Naive thymus-derived CD4-positive, alpha-beta T cell (primary cell): ENCODE results near the gene PITPNM3. TPM values are rescaled to one million over a fixed set of nuclear protein-coding genes. Genes with fewer than 3 reads are reported as not detected.
"Not testable (repeated sequence)": the region's sequence is repeated elsewhere in the genome, so short reads cannot be mapped to it uniquely, and the experiment has no call there.

ENCODE experiments used
- ATAC-seq: fragments of 150-1000 bp; cut with Tn5 transposase; 2 replicates; pipeline ENCODE4 v1.10.0; 2021; ENCODE audit warnings: mild to moderate bottlenecking, moderate library complexity
- CTCF ChIA-PET: fragments of 350-600 bp; sonication (Branson Sonifier 250); formaldehyde crosslinking; loops from one replicate; lab custom pipeline; 2021; ENCODE audit warnings: antibody characterized with exemption; lab: Charles Lee
- POLR2A ChIA-PET: fragments of 350-600 bp; sonication (Branson Sonifier 250); formaldehyde crosslinking; loops from one replicate; lab custom pipeline; 2021; ENCODE audit warnings: antibody characterized with exemption, inconsistent platforms; lab: Charles Lee
- DNase-seq, 9 donors: peaks; one replicate each; pipeline versions ENCODE4 v3.0.0 to v3.0.0-alpha.2; 2020 to 2022; ENCODE audit warnings: mixed read lengths in 1 of 9
- H3K27ac ChIP-seq: one replicate; pipeline ENCODE4 v1.7.0; 2013; ENCODE audit warnings: mild to moderate bottlenecking, low read depth, low read length, moderate library complexity
- H3K27me3 ChIP-seq, 2 donors: one replicate each; pipeline ENCODE4 v1.7.0; 2013; ENCODE audit warnings: low read length in 2 of 2, mild to moderate bottlenecking in 2 of 2, moderate library complexity in 2 of 2; ENCODE audit not compliant: control insufficient read depth in 2 of 2, insufficient read depth in 2 of 2
- H3K36me3 ChIP-seq, 3 experiments: 1 replicate in 2 of 3; 2 replicates in 1 of 3; pipeline ENCODE4 v1.7.0; 2013; ENCODE audit warnings: low read length in 3 of 3, mild to moderate bottlenecking in 3 of 3, moderate library complexity in 1 of 3; ENCODE audit not compliant: insufficient read depth in 3 of 3, control insufficient read depth in 2 of 3
- H3K4me1 ChIP-seq, 2 donors: one replicate each; pipeline ENCODE4 v1.7.0; 2013; ENCODE audit warnings: low read length in 2 of 2, mild to moderate bottlenecking in 2 of 2, moderate library complexity in 1 of 2; ENCODE audit not compliant: control insufficient read depth in 2 of 2, insufficient read depth in 2 of 2
- H3K4me3 ChIP-seq: 2 replicates; pipeline ENCODE4 v1.7.0; 2013; ENCODE audit warnings: mild to moderate bottlenecking, low read length
- H3K9me3 ChIP-seq, 3 experiments: 1 replicate in 2 of 3; 2 replicates in 1 of 3; pipeline ENCODE4 v1.7.0; 2013; ENCODE audit warnings: low read length in 3 of 3; ENCODE audit not compliant: control insufficient read depth in 2 of 3
- H3K27ac Mint-ChIP-seq, 9 donors: one replicate each; pipeline ENCODE4 v1.8.0; 2020 to 2022; ENCODE audit warnings: mixed read lengths in 9 of 9, mild to moderate bottlenecking in 8 of 9, moderate library complexity in 5 of 9, inconsistent platforms in 2 of 9
- H3K27me3 Mint-ChIP-seq, 5 donors: one replicate each; pipeline ENCODE4 v1.8.0; 2021 to 2022; ENCODE audit warnings: mixed read lengths in 5 of 5, mild to moderate bottlenecking in 1 of 5
- H3K36me3 Mint-ChIP-seq, 5 donors: one replicate each; pipeline ENCODE4 v1.8.0; 2020 to 2022; ENCODE audit warnings: mixed read lengths in 5 of 5, mild to moderate bottlenecking in 3 of 5, inconsistent platforms in 1 of 5
- H3K4me1 Mint-ChIP-seq, 7 donors: one replicate each; pipeline ENCODE4 v1.8.0; 2020 to 2022; ENCODE audit warnings: mixed read lengths in 7 of 7, mild to moderate bottlenecking in 3 of 7, inconsistent platforms in 1 of 7
- H3K4me3 Mint-ChIP-seq, 10 donors: one replicate each; pipeline ENCODE4 v1.8.0; 2020 to 2022; ENCODE audit warnings: mild to moderate bottlenecking in 10 of 10, mixed read lengths in 10 of 10, moderate library complexity in 6 of 10, inconsistent platforms in 2 of 10
- H3K9me3 Mint-ChIP-seq, 11 donors: one replicate each; pipeline ENCODE4 v1.8.0; 2020 to 2022; ENCODE audit warnings: mixed read lengths in 11 of 11, mild to moderate bottlenecking in 4 of 11, inconsistent platforms in 1 of 11, moderate library complexity in 1 of 11
- intact Hi-C, 2 donors: fragments of 100-400 bp; cut with micrococcal nuclease; formaldehyde crosslinking; loops; one replicate each; pipeline ENCODE4 v1.15.1; 2023
- polyA plus RNA-seq, 2 donors: library from polyadenylated mRNA; unstranded; fragments of 300-500 nt; fragmentation: Illumina TruSeq; gene quantifications; one replicate each; pipeline ENCODE4 v1.2.3, GENCODE V29; 2021
- total RNA-seq, 6 experiments: library from RNA in 5 of 6; stranded (reverse) in 5 of 6; gene quantifications; 1 replicate in 5 of 6; 2 replicates in 1 of 6; pipeline ENCODE4 v1.2.3 and lab custom pipeline; 2021 to 2026

PITPNM3 gene
- total and polyA plus RNA-seq, 7 experiments from 2014 or later: 0.04 to 0.58 (median 0.50) TPM; not detected in 1

- intact Hi-C loops: no loop called here
- CTCF ChIA-PET: interaction anchor here (0.5 kb wide), 1 partner anchor 11 kb away, joined by 3 read pairs; no protein-coding TSS in a partner anchor
- no peak overlapping the region for H3K27ac Mint-ChIP-seq
- H3K36me3 Mint-ChIP-seq: no peaks in the 10 kb centered on the region
- H3K27me3 Mint-ChIP-seq: peaks cover 0 to 10% (median 5%) of the 10 kb centered on the region in 5 donors
- Histone ChIP-seq H3K9me3 (no peaks in the 10 kb centered on the region), H3K27ac (no peak overlapping the region), H3K27me3 (no peaks in the 10 kb centered on the region), H3K4me3 (no peak overlapping the region), H3K36me3 (no peaks in the 10 kb centered on the region), H3K4me1 (no peaks in the 10 kb centered on the region)
- ATAC-seq (no peak), DNase-seq (no peak)
- peaks cover 0 to 2% (median 0%) of the 10 kb centered on the region in 7 donors for H3K4me1 Mint-ChIP-seq
- POLR2A ChIA-PET: no interaction called here
- no peak overlapping the region for H3K4me3 Mint-ChIP-seq
- no peaks in the 10 kb centered on the region for H3K9me3 Mint-ChIP-seq
These were observed 72.8 kb downstream of the PITPNM3 start for GRCh38 chr17:6483507-6483906.

- H3K27ac ChIP-seq, H3K27ac Mint-ChIP-seq, H3K9me3 Mint-ChIP-seq, H3K27me3 ChIP-seq, H3K4me1 Mint-ChIP-seq, H3K4me1 ChIP-seq, H3K4me3 Mint-ChIP-seq, ATAC-seq, POLR2A ChIA-PET, H3K36me3 ChIP-seq, intact Hi-C loops, H3K9me3 ChIP-seq, H3K4me3 ChIP-seq, H3K36me3 Mint-ChIP-seq, DNase-seq, CTCF ChIA-PET: not testable (repeated sequence)
- peaks cover 0 to 10% (median 5%) of the 10 kb centered on the region in 5 donors for H3K27me3 Mint-ChIP-seq
These were observed 73.6 kb downstream of the PITPNM3 start for GRCh38 chr17:6482796-6483195.

GRCh38 chr17:6482105-6482455 is 74.3 kb downstream of the PITPNM3 start:
- Histone ChIP-seq H3K36me3 (no peaks in the 10 kb centered on the region), H3K4me3 (no peak overlapping the region), H3K9me3 (no peaks in the 10 kb centered on the region), H3K27me3 (no peaks in the 10 kb centered on the region), H3K27ac (no peak overlapping the region), H3K4me1 (no peaks in the 10 kb centered on the region)
- Mint-ChIP-seq H3K9me3 (no peaks in the 10 kb centered on the region), H3K4me1 (peaks cover 0 to 2% (median 0%) of the 10 kb centered on the region in 7 donors), H3K27me3 (peaks cover 0 to 10% (median 5%) of the 10 kb centered on the region in 5 donors), H3K27ac (no peak overlapping the region), H3K4me3 (no peak overlapping the region), H3K36me3 (no peaks in the 10 kb centered on the region)
- intact Hi-C loops: no loop called here
- POLR2A ChIA-PET: no interaction called here
- CTCF ChIA-PET: no interaction called here
- ATAC-seq: no peak
- no peak for DNase-seq

DNA sequence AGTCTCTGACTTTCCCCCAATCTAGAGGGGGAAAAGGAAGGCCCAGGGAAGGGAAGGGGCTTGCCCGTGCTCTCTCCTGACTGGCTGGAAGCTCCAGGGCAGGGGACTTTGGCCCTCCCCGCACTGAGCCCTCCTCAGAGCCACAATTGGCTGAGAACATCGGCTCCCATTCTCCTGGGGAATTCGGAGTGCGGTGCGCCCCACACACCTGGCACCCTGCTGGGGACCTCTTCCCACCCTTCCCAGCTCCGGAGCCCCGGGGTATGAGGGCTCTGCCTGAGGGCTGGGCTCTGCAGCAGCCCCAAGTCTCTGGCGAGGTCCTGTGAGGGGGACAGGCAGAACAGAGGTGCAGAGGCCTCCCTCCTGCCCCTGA is 76.1 kb downstream of the PITPNM3 start:
- no peaks in the 10 kb centered on the region for H3K9me3 ChIP-seq
- ChIA-PET CTCF (no interaction called here), POLR2A (no interaction called here)
- H3K36me3 ChIP-seq: no peaks in the 10 kb centered on the region
- H3K27me3 Mint-ChIP-seq: peaks cover 0 to 5% (median 0%) of the 10 kb centered on the region in 5 donors
- no peak overlapping the region for H3K27ac ChIP-seq
- H3K27ac Mint-ChIP-seq: no peak overlapping the region
- no peaks in the 10 kb centered on the region for H3K4me1 ChIP-seq
- intact Hi-C loops: no loop called here
- no peak overlapping the region for H3K4me3 Mint-ChIP-seq
- no peaks in the 10 kb centered on the region for H3K9me3 Mint-ChIP-seq
- H3K4me3 ChIP-seq: no peak overlapping the region
- H3K27me3 ChIP-seq: no peaks in the 10 kb centered on the region
- ATAC-seq (no peak), DNase-seq (no peak)
- H3K36me3 Mint-ChIP-seq: no peaks in the 10 kb centered on the region
- peaks cover 0 to 2% (median 0%) of the 10 kb centered on the region in 7 donors for H3K4me1 Mint-ChIP-seq

GRCh38 chr17:6479622-6480302 is 76.6 kb downstream of the PITPNM3 start:
- Histone ChIP-seq H3K9me3 (no peaks in the 10 kb centered on the region), H3K4me3 (no peak overlapping the region), H3K4me1 (no peaks in the 10 kb centered on the region), H3K27ac (no peak overlapping the region), H3K27me3 (no peaks in the 10 kb centered on the region), H3K36me3 (no peaks in the 10 kb centered on the region)
- H3K4me3 Mint-ChIP-seq: no peak overlapping the region
- H3K4me1 Mint-ChIP-seq: no peaks in the 10 kb centered on the region
- no peak for ATAC-seq
- CTCF ChIA-PET: no interaction called here
- no peak for DNase-seq
- no peaks in the 10 kb centered on the region for H3K36me3 Mint-ChIP-seq
- peaks cover 0 to 5% (median 0%) of the 10 kb centered on the region in 5 donors for H3K27me3 Mint-ChIP-seq
- H3K27ac Mint-ChIP-seq: no peak overlapping the region
- H3K9me3 Mint-ChIP-seq: no peaks in the 10 kb centered on the region
- POLR2A ChIA-PET: no interaction called here
- intact Hi-C loops: no loop called here

DNA sequence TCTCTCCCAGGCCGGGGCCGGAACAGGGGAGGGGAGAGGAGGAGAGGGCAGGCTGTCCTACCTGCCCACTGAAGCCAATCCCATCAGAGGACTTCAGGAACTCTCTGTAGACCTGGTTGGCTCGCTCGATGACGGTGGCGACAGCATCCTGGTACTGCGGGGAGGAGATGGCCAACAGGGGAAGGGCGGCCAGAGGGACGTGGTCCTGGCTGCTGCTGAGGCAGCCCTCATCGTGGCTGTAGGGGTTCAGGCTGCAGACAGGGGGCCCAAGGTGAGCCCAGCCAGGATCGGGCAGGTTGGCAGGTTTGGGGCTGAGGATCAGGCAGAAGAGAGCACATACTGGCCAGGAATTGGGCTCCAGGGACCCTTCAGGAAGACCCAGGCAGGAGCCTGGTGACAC is 77.9 kb downstream of the PITPNM3 start:
- intact Hi-C loops: no loop called here
- no peaks in the 10 kb centered on the region for H3K9me3 ChIP-seq
- POLR2A ChIA-PET: no interaction called here

DNA sequence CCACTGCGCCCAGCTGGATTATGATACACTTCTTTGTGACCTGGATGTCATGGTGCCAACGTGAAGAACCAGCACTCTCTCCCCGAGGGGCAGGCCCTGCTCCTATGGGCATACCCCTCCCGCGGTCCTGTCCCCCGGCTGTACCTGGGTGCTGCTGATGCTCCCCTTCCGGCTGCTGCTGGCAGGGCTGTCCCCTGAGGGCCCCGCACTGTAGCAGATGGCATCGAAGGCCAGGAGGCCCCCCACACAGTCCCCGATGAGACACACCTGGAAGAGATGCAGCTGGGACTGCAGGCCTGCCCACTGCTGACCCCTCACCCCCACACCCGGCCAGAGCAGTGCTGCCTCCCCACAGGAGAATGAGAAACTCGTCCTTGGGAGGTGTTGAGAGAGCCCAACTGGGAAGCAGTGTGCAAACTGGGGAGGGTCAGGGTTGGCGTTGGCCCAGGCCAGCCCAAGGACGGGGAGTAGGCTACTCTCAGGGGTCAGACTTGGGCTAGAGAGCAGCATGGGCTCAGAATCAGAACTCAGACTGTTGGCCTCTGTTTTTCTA is 78.4 kb downstream of the PITPNM3 start:
- POLR2A ChIA-PET: no interaction called here

More for the DNA sequence above, 77.9 kb downstream of the PITPNM3 start:
- Histone ChIP-seq H3K4me3 (no peak overlapping the region), H3K27me3 (no peaks in the 10 kb centered on the region), H3K27ac (no peak overlapping the region), H3K4me1 (no peaks in the 10 kb centered on the region), H3K36me3 (no peaks in the 10 kb centered on the region)
- CTCF ChIA-PET: no interaction called here
- Mint-ChIP-seq H3K4me3 (no peak overlapping the region), H3K4me1 (no peaks in the 10 kb centered on the region), H3K9me3 (no peaks in the 10 kb centered on the region), H3K36me3 (no peaks in the 10 kb centered on the region), H3K27me3 (peaks cover 0 to 2% (median 0%) of the 10 kb centered on the region in 5 donors), H3K27ac (no peak overlapping the region)
- DNase-seq (no peak), ATAC-seq (no peak)

More for the DNA sequence above, 78.4 kb downstream of the PITPNM3 start:
- intact Hi-C loops: no loop called here
- no peak overlapping the region for H3K4me3 ChIP-seq
- no peaks in the 10 kb centered on the region for H3K9me3 Mint-ChIP-seq
- no peak overlapping the region for H3K27ac ChIP-seq
- H3K9me3 ChIP-seq: no peaks in the 10 kb centered on the region
- no peak for DNase-seq
- no peak overlapping the region for H3K4me3 Mint-ChIP-seq
- H3K4me1 Mint-ChIP-seq: peaks cover 0 to 4% (median 3%) of the 10 kb centered on the region in 7 donors
- H3K27me3 Mint-ChIP-seq: no peaks in the 10 kb centered on the region
- no peaks in the 10 kb centered on the region for H3K36me3 ChIP-seq
- H3K4me1 ChIP-seq: no peaks in the 10 kb centered on the region
- no peaks in the 10 kb centered on the region for H3K36me3 Mint-ChIP-seq
- ATAC-seq: no peak
- CTCF ChIA-PET: no interaction called here
- H3K27me3 ChIP-seq: no peaks in the 10 kb centered on the region
- H3K27ac Mint-ChIP-seq: no peak overlapping the region
